ENCODE data around the gene GYS1. TPM values are rescaled to one million over a fixed set of nuclear protein-coding genes. Genes with fewer than 3 reads are reported as not detected.

GYS1 gene
- total RNA-seq, 1 donor from 2014 or later: 25.5 TPM

GRCh38 chr19:48999481-49000325 is 6.6 kb upstream of the GYS1 start:
- H3K27me3 ChIP-seq (ENCODE audit: control insufficient read depth, insufficient read depth, low read length): no peaks in the 10 kb centered on the region
- TF ChIP-seq CTCF (IDR thresholded peaks at IDR 0.05; ENCODE audit: insufficient read depth, low read length, severe bottlenecking): peak; percentile 86
- H3K4me3 ChIP-seq (ENCODE audit: low read depth, low read length): no peak overlapping the region
- FAIRE-seq (no peak), DNase-seq (ENCODE audit: low read depth) (peak; percentile 57)
- peaks cover 11% of the 10 kb centered on the region for H3K36me3 ChIP-seq (ENCODE audit: control insufficient read depth, insufficient read depth, low read length)

- FAIRE-seq: no peak
- peak; percentile 40 for DNase-seq (ENCODE audit: low read depth)
- H3K27me3 ChIP-seq (ENCODE audit: control insufficient read depth, insufficient read depth, low read length): no peaks in the 10 kb centered on the region
- H3K4me3 ChIP-seq (ENCODE audit: low read depth, low read length): no peak overlapping the region
- H3K36me3 ChIP-seq (ENCODE audit: control insufficient read depth, insufficient read depth, low read length): peaks cover 3% of the 10 kb centered on the region
- peak; percentile 66 for TF ChIP-seq CTCF (IDR thresholded peaks at IDR 0.05; ENCODE audit: insufficient read depth, low read length, severe bottlenecking)
Measured at GRCh38 chr19:48997972-48998371, 4.9 kb upstream of the GYS1 start.

- FAIRE-seq (no peak), DNase-seq (ENCODE audit: low read depth) (no peak)
- peak overlapping the region; percentile 82 for H3K4me3 ChIP-seq (ENCODE audit: low read depth, low read length)
- no peaks in the 10 kb centered on the region for H3K27me3 ChIP-seq (ENCODE audit: control insufficient read depth, insufficient read depth, low read length)
- TF ChIP-seq CTCF (IDR thresholded peaks at IDR 0.05; ENCODE audit: insufficient read depth, low read length, severe bottlenecking): no peak
- peaks cover 9% of the 10 kb centered on the region for H3K36me3 ChIP-seq (ENCODE audit: control insufficient read depth, insufficient read depth, low read length)
Measured at GRCh38 chr19:48994035-48994386, 902 bp upstream of the GYS1 start.

GRCh38 chr19:48992581-48993174 is 431 bp downstream of the GYS1 start:
- H3K36me3 ChIP-seq (ENCODE audit: control insufficient read depth, insufficient read depth, low read length): peaks cover 12% of the 10 kb centered on the region
- FAIRE-seq: no peak
- peak; percentile 5 for TF ChIP-seq CTCF (IDR thresholded peaks at IDR 0.05; ENCODE audit: insufficient read depth, low read length, severe bottlenecking)
- no peaks in the 10 kb centered on the region for H3K27me3 ChIP-seq (ENCODE audit: control insufficient read depth, insufficient read depth, low read length)
- peak overlapping the region; percentile 82 for H3K4me3 ChIP-seq (ENCODE audit: low read depth, low read length)
- peak; percentile 12 for DNase-seq (ENCODE audit: low read depth)

GRCh38 chr19:48991873-48992580 is 1.1 kb downstream of the GYS1 start:
- DNase-seq (ENCODE audit: low read depth): peak; percentile 69
- TF ChIP-seq CTCF (IDR thresholded peaks at IDR 0.05; ENCODE audit: insufficient read depth, low read length, severe bottlenecking): no peak
- FAIRE-seq: no peak

More at GRCh38 chr19:48991873-48992580, 1.1 kb downstream of the GYS1 start:
- Histone ChIP-seq H3K36me3 (ENCODE audit: control insufficient read depth, insufficient read depth, low read length) (peaks cover 13% of the 10 kb centered on the region), H3K4me3 (ENCODE audit: low read depth, low read length) (peak overlapping the region; percentile 82), H3K27me3 (ENCODE audit: control insufficient read depth, insufficient read depth, low read length) (no peaks in the 10 kb centered on the region)
